Smooth muscle cell (in vitro differentiated cells): Measurements from ENCODE around the gene RASL11B. TPM values are rescaled to one million over a fixed set of nuclear protein-coding genes. Genes with fewer than 3 reads are reported as not detected.

Source experiments
- DNase-seq: peaks from one replicate; lab custom pipeline; 2025; ENCODE audit not compliant: unreplicated experiment; lab: John Stamatoyannopoulos, UW
- H2AFZ ChIP-seq: fragments of 200-600 bp; sonication (generic); 2 replicates; pipeline ENCODE4 v1.6.0; 2016; ENCODE audit warnings: antibody characterized with exemption, low read depth, mild to moderate bottlenecking
- H3F3A ChIP-seq: fragments of 200-600 bp; sonication (generic); 2 replicates; pipeline ENCODE4 v1.6.0; 2017; ENCODE audit warnings: antibody characterized with exemption, low read depth
- H3K27ac ChIP-seq: fragments of 200-600 bp; sonication (generic); 2 replicates; pipeline ENCODE4 v1.5.1; 2016; ENCODE audit warnings: low read depth, mild to moderate bottlenecking
- H3K27me3 ChIP-seq: fragments of 200-600 bp; sonication (generic); 2 replicates; pipeline ENCODE4 v1.6.1; 2016; ENCODE audit warnings: low read depth, mild to moderate bottlenecking
- H3K36me3 ChIP-seq: fragments of 200-600 bp; sonication (generic); 2 replicates; pipeline ENCODE4 v1.5.1; 2016; ENCODE audit warnings: low read depth
- H3K4me1 ChIP-seq: fragments of 200-600 bp; sonication (generic); 2 replicates; pipeline ENCODE4 v1.5.1; 2016; ENCODE audit warnings: low read depth
- H3K4me2 ChIP-seq: fragments of 200-600 bp; sonication (generic); 2 replicates; pipeline ENCODE4 v1.6.0; 2016; ENCODE audit warnings: mild to moderate bottlenecking
- H3K4me3 ChIP-seq: fragments of 200-600 bp; sonication (generic); 2 replicates; pipeline ENCODE4 v1.5.1; 2016; ENCODE audit warnings: mild to moderate bottlenecking
- H3K79me2 ChIP-seq: fragments of 200-600 bp; sonication (generic); 2 replicates; pipeline ENCODE4 v1.6.0; 2016; ENCODE audit warnings: low read depth, mild to moderate bottlenecking
- H3K9ac ChIP-seq: fragments of 200-600 bp; sonication (generic); 2 replicates; pipeline ENCODE4 v1.6.0; 2016; ENCODE audit warnings: low read depth
- H3K9me3 ChIP-seq: fragments of 200-600 bp; sonication (generic); replicated peaks from 2 replicates; pipeline ENCODE4 v1.5.1; 2016; ENCODE audit warnings: low read depth
- H4K20me1 ChIP-seq: fragments of 200-600 bp; sonication (generic); 2 replicates; pipeline ENCODE4 v1.6.0; 2016; ENCODE audit warnings: low read depth
- WGBS: methylation state at CpG from one replicate; pipeline ENCODE4 v1.1.7; 2016; ENCODE audit warnings: low lambda C conversion rate; 5-methylcytosine and 5-hydroxymethylcytosine counted together
- polyA plus RNA-seq: library from polyadenylated mRNA; unstranded; fragments of >200 nt; fragmentation: Nextera tagmentation; extraction: Ambion mirVana; gene quantifications from 2 replicates; pipeline ENCODE4 v1.2.1, GENCODE V29; 2016
- total RNA-seq: library from RNA; depleted of rRNA; stranded (reverse); fragments of >200 nt; gene quantifications from 2 replicates; pipeline ENCODE4 v1.2.3, GENCODE V29; 2014
- TF ChIP-seq, protein P1 (sequence below): fragments of 200-600 bp; sonication (generic); IDR thresholded peaks from 2 replicates; pipeline ENCODE4 v1.5.1; 2017; ENCODE audit warnings: borderline replicate concordance, mild to moderate bottlenecking, antibody characterized with exemption; ENCODE audit not compliant: insufficient read depth, poor library complexity, severe bottlenecking

Gene RASL11B
- total and polyA plus RNA-seq, 2 experiments from 2014 or later: 42.9 to 59.6 TPM

DNA sequence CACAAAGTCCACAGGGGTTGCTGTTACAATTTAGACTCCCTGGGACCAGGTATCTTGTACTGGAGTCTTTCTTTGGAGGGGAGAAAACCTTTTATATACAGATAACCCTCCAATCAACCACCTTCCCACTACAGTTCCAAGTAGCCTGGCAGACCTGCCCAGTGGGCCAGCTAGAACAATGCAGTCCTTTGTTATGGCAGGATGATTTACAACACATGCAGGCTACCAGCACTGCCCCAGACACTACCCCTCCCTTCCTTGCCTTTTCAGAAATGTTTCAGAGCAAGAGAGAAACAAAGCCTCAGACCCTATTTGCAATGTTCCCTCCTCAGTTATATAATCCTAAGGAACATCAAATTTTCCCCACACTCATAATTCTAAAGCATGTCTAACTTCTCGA, 11.1 kb downstream of the RASL11B start:
- H2AFZ ChIP-seq: no peak overlapping the region
- no peaks in the 10 kb centered on the region for H3K9me3 ChIP-seq
- H3K4me1 ChIP-seq: peaks cover 25% of the 10 kb centered on the region
- no peaks in the 10 kb centered on the region for H3K27me3 ChIP-seq
- no peaks in the 10 kb centered on the region for H3F3A ChIP-seq
- TF ChIP-seq, protein P1, sequence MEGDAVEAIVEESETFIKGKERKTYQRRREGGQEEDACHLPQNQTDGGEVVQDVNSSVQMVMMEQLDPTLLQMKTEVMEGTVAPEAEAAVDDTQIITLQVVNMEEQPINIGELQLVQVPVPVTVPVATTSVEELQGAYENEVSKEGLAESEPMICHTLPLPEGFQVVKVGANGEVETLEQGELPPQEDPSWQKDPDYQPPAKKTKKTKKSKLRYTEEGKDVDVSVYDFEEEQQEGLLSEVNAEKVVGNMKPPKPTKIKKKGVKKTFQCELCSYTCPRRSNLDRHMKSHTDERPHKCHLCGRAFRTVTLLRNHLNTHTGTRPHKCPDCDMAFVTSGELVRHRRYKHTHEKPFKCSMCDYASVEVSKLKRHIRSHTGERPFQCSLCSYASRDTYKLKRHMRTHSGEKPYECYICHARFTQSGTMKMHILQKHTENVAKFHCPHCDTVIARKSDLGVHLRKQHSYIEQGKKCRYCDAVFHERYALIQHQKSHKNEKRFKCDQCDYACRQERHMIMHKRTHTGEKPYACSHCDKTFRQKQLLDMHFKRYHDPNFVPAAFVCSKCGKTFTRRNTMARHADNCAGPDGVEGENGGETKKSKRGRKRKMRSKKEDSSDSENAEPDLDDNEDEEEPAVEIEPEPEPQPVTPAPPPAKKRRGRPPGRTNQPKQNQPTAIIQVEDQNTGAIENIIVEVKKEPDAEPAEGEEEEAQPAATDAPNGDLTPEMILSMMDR: no peak
- WGBS: 48% methylated on average over 1 of the region's 1 CpG
- peak overlapping the region; percentile 25 for H3K4me2 ChIP-seq
- no peaks in the 10 kb centered on the region for H3K79me2 ChIP-seq
- DNase-seq: no peak
- no peaks in the 10 kb centered on the region for H3K36me3 ChIP-seq
- H3K9ac ChIP-seq: no peak overlapping the region
- no peak overlapping the region for H3K4me3 ChIP-seq
- H4K20me1 ChIP-seq: no peaks in the 10 kb centered on the region
- peak overlapping the region; percentile 70 for H3K27ac ChIP-seq

DNA sequence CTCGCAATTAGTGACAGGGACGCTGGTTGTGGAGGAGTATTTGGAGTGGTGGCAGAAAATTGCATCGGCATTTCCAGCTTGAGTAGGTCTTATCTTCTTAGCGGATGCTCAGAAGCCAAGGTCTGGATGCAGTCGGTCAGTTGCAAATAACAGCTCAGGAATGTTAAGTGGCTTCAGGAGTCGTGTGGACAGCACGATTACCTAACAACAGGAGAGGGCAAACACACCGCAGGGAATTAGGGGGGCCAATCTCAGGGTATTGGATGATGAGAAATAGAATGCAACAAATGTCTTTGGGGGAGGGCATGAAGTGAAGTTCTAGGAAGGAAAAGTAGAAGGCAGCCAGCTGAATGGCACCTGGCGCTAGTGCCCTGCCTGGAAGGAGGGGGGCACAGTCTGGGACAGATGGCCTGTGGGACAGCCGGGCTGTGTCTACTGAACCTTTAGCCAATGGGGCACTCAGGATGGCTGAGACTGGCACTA, 11.8 kb downstream of the RASL11B start:
- peak overlapping the region; percentile 25 for H3K4me2 ChIP-seq
- no peak overlapping the region for H3K4me3 ChIP-seq
- TF ChIP-seq, protein P1: no peak

DNA sequence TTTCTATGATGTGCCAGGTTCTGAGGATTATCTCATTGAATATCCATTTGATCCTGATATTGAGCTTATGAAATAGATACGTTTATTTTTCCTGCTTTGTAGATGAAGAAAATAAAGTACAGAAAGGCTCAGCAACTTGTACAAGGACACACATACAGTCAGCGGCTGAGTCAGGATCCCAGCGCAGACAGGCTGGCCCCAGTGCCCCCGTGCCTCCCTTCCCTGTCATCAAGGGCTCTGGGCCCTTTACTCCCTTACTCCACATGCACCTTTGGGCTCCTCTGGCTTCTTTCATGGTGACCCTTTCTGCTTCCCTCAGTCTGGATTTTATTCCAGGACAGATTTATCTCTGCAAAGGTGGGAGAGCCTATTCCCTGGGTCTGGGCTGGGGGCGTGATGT, 12.8 kb downstream of the RASL11B start:
- WGBS: 62% methylated on average over 5 of the region's 5 CpGs
- no peak overlapping the region for H3K4me3 ChIP-seq

More for the DNA sequence above, 11.8 kb downstream of the RASL11B start:
- Histone ChIP-seq H3K27me3 (no peaks in the 10 kb centered on the region), H3K36me3 (no peaks in the 10 kb centered on the region), H3K79me2 (no peaks in the 10 kb centered on the region), H3K9ac (no peak overlapping the region), H3K27ac (peak overlapping the region; percentile 70), H2AFZ (no peak overlapping the region), H3F3A (no peaks in the 10 kb centered on the region), H3K4me1 (peaks cover 21% of the 10 kb centered on the region), H3K9me3 (no peaks in the 10 kb centered on the region), H4K20me1 (no peaks in the 10 kb centered on the region)
- DNase-seq: no peak
- 17% methylated on average over 10 of the region's 10 CpGs for WGBS

DNA sequence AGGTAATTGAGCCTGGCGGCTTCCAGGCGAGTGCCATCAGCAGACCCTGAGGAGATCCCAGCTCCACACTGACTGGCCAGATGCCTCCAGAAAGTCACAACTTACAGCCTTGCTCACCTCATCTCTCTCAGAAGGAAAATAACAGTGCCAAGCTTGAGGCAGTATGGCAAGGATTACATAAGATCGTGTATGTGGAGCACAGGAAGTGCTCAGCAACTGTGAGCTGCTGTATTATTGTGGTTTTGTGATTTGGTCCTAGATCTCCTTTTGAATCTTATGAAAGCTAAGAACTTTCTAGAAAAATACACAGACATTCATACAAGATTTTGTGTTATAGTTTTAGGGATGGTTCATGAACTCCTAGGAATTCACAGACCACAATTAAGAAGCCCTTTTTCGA, 14.0 kb downstream of the RASL11B start:
- H4K20me1 ChIP-seq: no peaks in the 10 kb centered on the region

More for the DNA sequence above, 12.8 kb downstream of the RASL11B start:
- no peaks in the 10 kb centered on the region for H3F3A ChIP-seq
- no peaks in the 10 kb centered on the region for H4K20me1 ChIP-seq
- no peak overlapping the region for H3K9ac ChIP-seq
- no peaks in the 10 kb centered on the region for H3K79me2 ChIP-seq
- no peaks in the 10 kb centered on the region for H3K27me3 ChIP-seq
- no peak overlapping the region for H2AFZ ChIP-seq
- H3K27ac ChIP-seq: no peak overlapping the region
- H3K4me2 ChIP-seq: no peak overlapping the region
- no peak for DNase-seq
- H3K9me3 ChIP-seq: no peaks in the 10 kb centered on the region
- peaks cover 17% of the 10 kb centered on the region for H3K4me1 ChIP-seq
- TF ChIP-seq, protein P1: no peak
- no peaks in the 10 kb centered on the region for H3K36me3 ChIP-seq

More for the DNA sequence above, 14.0 kb downstream of the RASL11B start:
- no peaks in the 10 kb centered on the region for H3K79me2 ChIP-seq
- no peaks in the 10 kb centered on the region for H3K27me3 ChIP-seq
- H2AFZ ChIP-seq: no peak overlapping the region
- H3K4me2 ChIP-seq: no peak overlapping the region
- H3K36me3 ChIP-seq: no peaks in the 10 kb centered on the region
- H3K9me3 ChIP-seq: no peaks in the 10 kb centered on the region
- H3K4me1 ChIP-seq: peaks cover 17% of the 10 kb centered on the region
- H3K27ac ChIP-seq: no peak overlapping the region
- H3F3A ChIP-seq: no peaks in the 10 kb centered on the region
- no peak overlapping the region for H3K4me3 ChIP-seq
- WGBS: 87% methylated on average over 4 of the region's 4 CpGs
- DNase-seq: no peak
- TF ChIP-seq, protein P1: no peak
- no peak overlapping the region for H3K9ac ChIP-seq
